IMR-90 (cell line): ENCODE results near the gene UBASH3A. TPM values are rescaled to one million over a fixed set of nuclear protein-coding genes. Genes with fewer than 3 reads are reported as not detected.

ENCODE experiments used
- ATAC-seq: fragments of 200-7000 bp; cut with Tn5 transposase; 2 replicates; pipeline ENCODE4 v1.9.1; 2020; ENCODE audit warnings: low read depth, mild to moderate bottlenecking, moderate library complexity
- BruUV-seq: library from RNA; stranded (reverse); fragments of 400-500 nt; replicated peaks from 2 replicates; lab custom pipeline; 2021; lab: Mats Ljungman, UMichigan
- CTCF ChIA-PET: fragments of 300-600 bp; formaldehyde crosslinking; extraction: SDS; loops from one replicate; lab custom pipeline; 2021; ENCODE audit warnings: antibody characterized with exemption; lab: Yijun Ruan, JAX
- POLR2A ChIA-PET: fragments of 300-600 bp; sonication (Branson Sonifier 250); formaldehyde crosslinking; loops from one replicate; lab custom pipeline; 2022; ENCODE audit warnings: antibody characterized with exemption; ENCODE audit not compliant: unreplicated experiment; lab: Charles Lee
- DNase-seq: peaks from one replicate; pipeline ENCODE4 v3.0.0; 2013
- H2AFZ ChIP-seq: replicated peaks from 2 replicates; pipeline ENCODE3; 2013; ENCODE audit warnings: low read length, mild to moderate bottlenecking; ENCODE audit not compliant: poor library complexity
- H2AK5ac ChIP-seq: 2 replicates; pipeline ENCODE4 v1.6.1; 2013; ENCODE audit warnings: low read depth, low read length, inconsistent platforms
- H2AK9ac ChIP-seq: replicated peaks from 2 replicates; pipeline ENCODE3; 2013; ENCODE audit warnings: mild to moderate bottlenecking, low read depth, low read length, moderate library complexity; ENCODE audit not compliant: poor library complexity
- H2BK120ac ChIP-seq: 2 replicates; pipeline ENCODE4 v1.6.1; 2013; ENCODE audit warnings: low read depth, low read length, inconsistent platforms
- H2BK15ac ChIP-seq: 3 replicates; pipeline ENCODE4 v1.6.1; 2013; ENCODE audit warnings: low read depth, low read length, inconsistent platforms
- H2BK20ac ChIP-seq: 2 replicates; pipeline ENCODE4 v1.6.1; 2013; ENCODE audit warnings: low read depth, mild to moderate bottlenecking, inconsistent platforms, low read length, moderate library complexity
- H2BK5ac ChIP-seq: 2 replicates; pipeline ENCODE4 v1.6.1; 2013; ENCODE audit warnings: mild to moderate bottlenecking, low read depth, low read length, inconsistent platforms; ENCODE audit not compliant: poor library complexity, severe bottlenecking
- H3K14ac ChIP-seq: replicated peaks from 2 replicates; pipeline ENCODE4 v1.6.1; 2013; ENCODE audit warnings: low read depth, low read length, inconsistent platforms
- H3K18ac ChIP-seq: 2 replicates; pipeline ENCODE4 v1.6.1; 2013; ENCODE audit warnings: low read depth, low read length, control low read depth
- H3K23ac ChIP-seq: 2 replicates; pipeline ENCODE4 v1.6.1; 2013; ENCODE audit warnings: low read depth, low read length, inconsistent platforms
- H3K27ac ChIP-seq: 2 replicates; pipeline ENCODE4 v1.5.1; 2013; ENCODE audit warnings: mild to moderate bottlenecking, control low read depth, low read length; ENCODE audit not compliant: insufficient read depth
- H3K27me3 ChIP-seq: 2 replicates; pipeline ENCODE4 v1.6.1; 2013; ENCODE audit warnings: low read length; ENCODE audit not compliant: control insufficient read depth, insufficient read depth
- H3K36me3 ChIP-seq: 2 replicates; pipeline ENCODE4 v1.6.1; 2013; ENCODE audit warnings: low read length, mixed read lengths; ENCODE audit not compliant: control insufficient read depth, insufficient read depth
- H3K4ac ChIP-seq: 2 replicates; pipeline ENCODE4 v1.6.1; 2013; ENCODE audit warnings: low read depth, low read length, inconsistent platforms
- H3K4me1 ChIP-seq: 2 replicates; pipeline ENCODE4 v1.6.1; 2013; ENCODE audit warnings: low read length, mixed read lengths; ENCODE audit not compliant: control insufficient read depth, insufficient read depth
- H3K4me2 ChIP-seq: 2 replicates; pipeline ENCODE4 v1.6.1; 2013; ENCODE audit warnings: low read depth, mild to moderate bottlenecking, control low read depth, low read length, moderate library complexity
- H3K4me3 ChIP-seq: 2 replicates; pipeline ENCODE4 v1.5.1; 2013; ENCODE audit warnings: low read depth, mild to moderate bottlenecking, control low read depth, low read length, moderate library complexity; ENCODE audit not compliant: insufficient read depth
- H3K56ac ChIP-seq: 2 replicates; pipeline ENCODE4 v1.6.1; 2013; ENCODE audit warnings: low read length, inconsistent platforms; ENCODE audit not compliant: insufficient read depth; ENCODE audit errors: extremely low read depth
- H3K79me1 ChIP-seq, 2 experiments: 2 replicates each; pipeline ENCODE4 v1.6.1; 2013; ENCODE audit warnings: low read length in 2 of 2, inconsistent platforms in 1 of 2, low read depth in 1 of 2
- H3K9ac ChIP-seq: 2 replicates; pipeline ENCODE4 v1.6.1; 2013; ENCODE audit warnings: low read depth, low read length, control low read depth
- H3K9me1 ChIP-seq: 2 replicates; pipeline ENCODE4 v1.6.1; 2013; ENCODE audit warnings: low read length, inconsistent platforms; ENCODE audit not compliant: insufficient read depth
- H3K9me3 ChIP-seq: 2 replicates; pipeline ENCODE4 v1.6.1; 2013; ENCODE audit warnings: low read length; ENCODE audit not compliant: control insufficient read depth, insufficient read depth
- H4K20me1 ChIP-seq: 2 replicates; pipeline ENCODE4 v1.6.1; 2013; ENCODE audit warnings: low read length, inconsistent platforms; ENCODE audit not compliant: insufficient read depth
- H4K5ac ChIP-seq: 2 replicates; pipeline ENCODE4 v1.6.1; 2013; ENCODE audit warnings: mild to moderate bottlenecking, low read depth, low read length, control low read depth
- H4K8ac ChIP-seq, 2 experiments: 2 replicates each; pipeline ENCODE4 v1.6.1; 2013; ENCODE audit warnings: low read depth in 2 of 2, low read length in 2 of 2, control low read depth in 1 of 2, inconsistent platforms in 1 of 2
- H4K91ac ChIP-seq: 2 replicates; pipeline ENCODE4 v1.6.1; 2013; ENCODE audit warnings: low read depth, low read length, inconsistent platforms; ENCODE audit not compliant: insufficient read depth
- BHLHE40 ChIP-seq: fragments of 150-350 bp; IDR thresholded peaks from 2 replicates; pipeline ENCODE4 v1.6.1; 2016; ENCODE audit warnings: mild to moderate bottlenecking, low read depth, low read length
- CEBPB ChIP-seq: IDR thresholded peaks from 2 replicates; pipeline ENCODE4 v1.6.1; 2012; ENCODE audit warnings: low read depth, low read length, improper control_type of control experiment
- CHD1 ChIP-seq: IDR thresholded peaks from 2 replicates; pipeline ENCODE4 v1.6.1; 2012; ENCODE audit warnings: low read depth, low read length, improper control_type of control experiment
- FOS ChIP-seq: fragments of 150-350 bp; IDR thresholded peaks from 2 replicates; pipeline ENCODE4 v1.6.1; 2016; ENCODE audit warnings: low read depth, low read length
- MAFK ChIP-seq: IDR thresholded peaks from 2 replicates; pipeline ENCODE4 v1.6.1; 2012; ENCODE audit warnings: low read depth, low read length, improper control_type of control experiment
- MAZ ChIP-seq: IDR thresholded peaks from 2 replicates; pipeline ENCODE4 v1.6.1; 2012; ENCODE audit warnings: low read depth, mild to moderate bottlenecking, low read length, improper control_type of control experiment, moderate library complexity, borderline replicate concordance
- MXI1 ChIP-seq: IDR thresholded peaks from 2 replicates; pipeline ENCODE4 v1.6.1; 2012; ENCODE audit warnings: low read depth, mild to moderate bottlenecking, low read length, moderate library complexity, borderline replicate concordance
- NFE2L2 ChIP-seq: fragments of 150-350 bp; IDR thresholded peaks from 2 replicates; pipeline ENCODE4 v1.6.1; 2016; ENCODE audit warnings: low read depth, mild to moderate bottlenecking, low read length
- RAD21 ChIP-seq: IDR thresholded peaks from 2 replicates; pipeline ENCODE4 v1.6.1; 2012; ENCODE audit warnings: low read length, improper control_type of control experiment
- RCOR1 ChIP-seq: IDR thresholded peaks from 2 replicates; pipeline ENCODE4 v1.6.1; 2012; ENCODE audit warnings: mild to moderate bottlenecking, low read length, improper control_type of control experiment; ENCODE audit not compliant: insufficient replicate concordance
- RFX5 ChIP-seq: IDR thresholded peaks from 2 replicates; pipeline ENCODE4 v1.8.0; 2012; ENCODE audit warnings: low read depth, mild to moderate bottlenecking, low read length, moderate library complexity
- SMC3 ChIP-seq: fragments of 150-350 bp; IDR thresholded peaks from 2 replicates; pipeline ENCODE4 v1.6.1; 2016; ENCODE audit warnings: low read depth, mild to moderate bottlenecking, antibody characterized with exemption, low read length, moderate library complexity
- WGBS, 2 experiments: methylation state at CpG; one replicate each; pipeline versions ENCODE4 v1.1.5 to v1.1.7; 2013; ENCODE audit warnings: missing lambda C conversion rate in 2 of 2; ENCODE audit not compliant: insufficient read length in 1 of 2; ENCODE audit errors: extremely low coverage in 2 of 2; 5-methylcytosine and 5-hydroxymethylcytosine counted together
- dilution Hi-C: fragments of 300-500 bp; cut with HindIII; formaldehyde crosslinking; loops from one replicate; pipeline ENCODE4 v1.14.3; 2018; ENCODE audit warnings: low sequenced_read_pairs; ENCODE audit not compliant: unreplicated experiment
- in situ Hi-C: fragments of 300-500 bp; cut with MboI; formaldehyde crosslinking; loops from 3 replicates; pipeline ENCODE4 v1.14.3; 2019; ENCODE audit warnings: low sequenced_read_pairs, inconsistent platforms, mixed read lengths
- intact Hi-C: fragments of 100-400 bp; cut with micrococcal nuclease; formaldehyde crosslinking; loops from 2 replicates; pipeline ENCODE4 v1.10.0; 2022
- polyA plus RNA-seq, 3 experiments: library from polyadenylated mRNA; depleted of rRNA; stranded (reverse); fragments of >200 nt; gene quantifications; 2 replicates each; pipeline ENCODE4 v1.2.3, GENCODE V29; 2012; ENCODE audit warnings: low replicate concordance in 1 of 3
- total RNA-seq: library from RNA; depleted of rRNA; stranded (reverse); fragments of >200 nt; gene quantifications from 2 replicates; pipeline ENCODE4 v1.2.3, GENCODE V29; 2012
- TF ChIP-seq, protein P1 (sequence below): fragments of 150-350 bp; IDR thresholded peaks from 2 replicates; pipeline ENCODE4 v1.6.1; 2017; ENCODE audit warnings: mild to moderate bottlenecking, antibody characterized with exemption, low read length, low read depth

The UBASH3A gene
- total and polyA plus RNA-seq, 2 of the 4 experiments (the other 2 are of a cell fraction): not detected

DNA sequence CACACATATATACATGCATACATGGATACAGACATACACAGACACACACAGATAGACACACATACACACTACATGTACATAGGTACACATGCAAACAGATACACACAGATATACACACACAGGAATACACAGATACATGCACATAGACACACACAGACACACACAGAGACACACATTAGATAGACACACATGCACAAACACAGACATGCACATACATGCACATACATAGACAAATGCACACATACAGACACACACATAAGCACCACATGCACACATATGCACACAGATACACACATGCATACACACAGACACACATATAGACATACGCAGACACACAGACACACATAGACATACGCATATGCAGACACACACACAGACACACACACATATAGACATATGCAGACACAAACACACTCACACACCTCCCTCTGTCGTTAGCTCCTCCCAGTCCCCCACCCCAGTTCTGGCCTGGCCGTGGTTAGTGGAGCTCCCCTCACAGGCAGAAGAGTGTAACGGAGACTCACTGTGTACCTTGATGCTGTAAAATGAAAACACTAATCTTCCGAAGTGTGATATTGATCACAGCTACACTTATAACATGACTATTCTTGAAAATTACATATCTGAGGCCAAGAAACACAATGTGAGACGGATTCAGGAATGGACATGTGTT is 7.6 kb downstream of the UBASH3A start:
- in situ Hi-C loops: no loop called here
- H3K4me1 ChIP-seq: peaks cover 5% of the 10 kb centered on the region; the same call in 1 of the 2 replicates
- dilution Hi-C loops: no loop called here
- no peaks in the 10 kb centered on the region for H3K79me1 ChIP-seq
- no peak for DNase-seq
- H3K9ac ChIP-seq: no peak overlapping the region
- no peak overlapping the region for H3K27ac ChIP-seq
- no peak overlapping the region for H4K8ac ChIP-seq
- H4K91ac ChIP-seq: no peak overlapping the region
- TF ChIP-seq SMC3: no peak
- TF ChIP-seq RCOR1: no peak
- TF ChIP-seq RAD21: no peak
- no peak for TF ChIP-seq MXI1
- TF ChIP-seq BHLHE40: no peak
- TF ChIP-seq CHD1: no peak
- no peak for TF ChIP-seq NFE2L2
- no peak for TF ChIP-seq CEBPB
- no peak for TF ChIP-seq FOS
- no peak for TF ChIP-seq MAZ
- TF ChIP-seq MAFK: no peak
- TF ChIP-seq, protein P1, sequence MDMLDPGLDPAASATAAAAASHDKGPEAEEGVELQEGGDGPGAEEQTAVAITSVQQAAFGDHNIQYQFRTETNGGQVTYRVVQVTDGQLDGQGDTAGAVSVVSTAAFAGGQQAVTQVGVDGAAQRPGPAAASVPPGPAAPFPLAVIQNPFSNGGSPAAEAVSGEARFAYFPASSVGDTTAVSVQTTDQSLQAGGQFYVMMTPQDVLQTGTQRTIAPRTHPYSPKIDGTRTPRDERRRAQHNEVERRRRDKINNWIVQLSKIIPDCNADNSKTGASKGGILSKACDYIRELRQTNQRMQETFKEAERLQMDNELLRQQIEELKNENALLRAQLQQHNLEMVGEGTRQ: no peak
- no peak for TF ChIP-seq RFX5
- no peak overlapping the region for H3K14ac ChIP-seq
- H3K4me2 ChIP-seq: no peak overlapping the region
- peaks cover 18% of the 10 kb centered on the region; the same call in 1 of the 2 replicates for H3K27me3 ChIP-seq
- no peaks in the 10 kb centered on the region for H3K9me1 ChIP-seq
- no peak overlapping the region for H3K18ac ChIP-seq
- ChIA-PET POLR2A (no interaction called here), CTCF (no interaction called here)
- H2BK120ac ChIP-seq: no peak overlapping the region
- no peak overlapping the region for H4K5ac ChIP-seq
- no peak overlapping the region for H3K4me3 ChIP-seq
- no peak overlapping the region for H2AK5ac ChIP-seq
- no peak overlapping the region for H2AK9ac ChIP-seq
- H3K23ac ChIP-seq: no peak overlapping the region
- H2BK5ac ChIP-seq: no peak overlapping the region
- intact Hi-C loops: no loop called here
- no TSS peak for BruUV-seq
- no peak overlapping the region for H2AFZ ChIP-seq
- H3K36me3 ChIP-seq: no peaks in the 10 kb centered on the region
- H3K9me3 ChIP-seq: no peaks in the 10 kb centered on the region
- 50% methylated on average over 2 of the region's 7 CpGs; no CpG with 5 or more reads in 1 of the 2 experiments for WGBS, 2 experiments
- no peak overlapping the region for H2BK20ac ChIP-seq
- no peak overlapping the region for H2BK15ac ChIP-seq
- no peak overlapping the region for H3K56ac ChIP-seq
- H4K20me1 ChIP-seq: no peaks in the 10 kb centered on the region
- ATAC-seq: no peak
- H3K4ac ChIP-seq: no peak overlapping the region
